ENCODE data around the gene FBP1.
A peak's percentile ranks its signal among the peaks of the same experiment; 100 is the strongest.

FBP1 gene

GRCh38 chr9:94638335-94639060 lies 820 bp downstream of the FBP1 start:
- Histone ChIP-seq H3K36me3 (ENCODE audit: control insufficient read depth in 4 of 4, insufficient read depth in 4 of 4, low read length in 3 of 4) (no peaks in the 10 kb centered on the region), H3K9me3 (ENCODE audit: control extremely low read depth in 1 of 5, control insufficient read depth in 4 of 5, insufficient read depth in 2 of 5, low read depth in 1 of 5, low read length in 4 of 5) (no peaks in the 10 kb centered on the region), H3K4me1 (ENCODE audit: control extremely low read depth in 1 of 4, control insufficient read depth in 4 of 4, insufficient read depth in 4 of 4, low read length in 3 of 4) (peaks cover 0 to 21% (median 19%) of the 10 kb centered on the region in 4 experiments), H3K27ac (ENCODE audit: insufficient read depth in 1 of 2, low read depth in 1 of 2, low read length in 2 of 2, poor library complexity in 1 of 2, severe bottlenecking in 2 of 2) (no peak overlapping the region), H3K4me3 (ENCODE audit: control insufficient read depth in 1 of 7, extremely low read depth in 1 of 7, insufficient read depth in 4 of 7, low read depth in 2 of 7, low read length in 6 of 7) (peak overlapping the region in 6 of 7 experiments; percentile 28 to 80 (median 66)), H3K27me3 (replicated peaks in 2 of 5; ENCODE audit: control insufficient read depth in 4 of 5, insufficient read depth in 5 of 5, low read length in 4 of 5) (peaks cover 0 to 20% (median 14%) of the 10 kb centered on the region in 5 experiments)
- CTCF ChIA-PET, result interaction anchor here (1.1 kb wide), 1 partner anchor 11 kb away, joined by 3 read pairs; no protein-coding TSS in a partner anchor
- POLR2A ChIA-PET, result interaction anchor here (0.7 kb wide), 1 partner anchor 275 kb away, joined by 3 read pairs; no protein-coding TSS in a partner anchor
- WGBS (ENCODE audit: insufficient coverage), result 34% methylated on average over 14 of the region's 17 CpGs
- DNase-seq, result peak in 2 of 3 donors; percentile 30 to 66

- H3K4me1 ChIP-seq (ENCODE audit: control extremely low read depth in 1 of 4, control insufficient read depth in 4 of 4, insufficient read depth in 4 of 4, low read length in 3 of 4), result no peaks in the 10 kb centered on the region
- no peak overlapping the region for H3K27ac ChIP-seq (ENCODE audit: insufficient read depth in 1 of 2, low read depth in 1 of 2, low read length in 2 of 2, poor library complexity in 1 of 2, severe bottlenecking in 2 of 2)
- ChIA-PET POLR2A (no interaction called here), CTCF (no interaction called here)
- no peak overlapping the region for H3K4me3 ChIP-seq (ENCODE audit: control insufficient read depth in 1 of 7, extremely low read depth in 1 of 7, insufficient read depth in 4 of 7, low read depth in 2 of 7, low read length in 6 of 7)
- WGBS (ENCODE audit: insufficient coverage), result 90% methylated on average over 3 of the region's 5 CpGs
- no peaks in the 10 kb centered on the region for H3K9me3 ChIP-seq (ENCODE audit: control extremely low read depth in 1 of 5, control insufficient read depth in 4 of 5, insufficient read depth in 2 of 5, low read depth in 1 of 5, low read length in 4 of 5)
- H3K36me3 ChIP-seq (ENCODE audit: control insufficient read depth in 4 of 4, insufficient read depth in 4 of 4, low read length in 3 of 4), result no peaks in the 10 kb centered on the region
- peaks cover 0 to 8% (median 0%) of the 10 kb centered on the region in 5 experiments for H3K27me3 ChIP-seq (replicated peaks in 2 of 5; ENCODE audit: control insufficient read depth in 4 of 5, insufficient read depth in 5 of 5, low read length in 4 of 5)
- DNase-seq, result no peak
Measured at GRCh38 chr9:94632737-94633136, 6.6 kb downstream of the FBP1 start.

GRCh38 chr9:94631599-94631998 lies 7.7 kb downstream of the FBP1 start:
- ChIA-PET POLR2A (no interaction called here), CTCF (interaction anchor here (1.4 kb wide), 1 partner anchor 14 kb away, joined by 3 read pairs; no protein-coding TSS in a partner anchor)

GRCh38 chr9:94630833-94631232 lies 8.5 kb downstream of the FBP1 start:
- no CpG with 5 or more reads among the region's 5 CpGs for WGBS (ENCODE audit: insufficient coverage)
- Histone ChIP-seq H3K9me3 (ENCODE audit: control extremely low read depth in 1 of 5, control insufficient read depth in 4 of 5, insufficient read depth in 2 of 5, low read depth in 1 of 5, low read length in 4 of 5) (no peaks in the 10 kb centered on the region), H3K36me3 (ENCODE audit: control insufficient read depth in 4 of 4, insufficient read depth in 4 of 4, low read length in 3 of 4) (no peaks in the 10 kb centered on the region), H3K4me3 (ENCODE audit: control insufficient read depth in 1 of 7, extremely low read depth in 1 of 7, insufficient read depth in 4 of 7, low read depth in 2 of 7, low read length in 6 of 7) (no peak overlapping the region), H3K4me1 (ENCODE audit: control extremely low read depth in 1 of 4, control insufficient read depth in 4 of 4, insufficient read depth in 4 of 4, low read length in 3 of 4) (no peaks in the 10 kb centered on the region), H3K27me3 (replicated peaks in 2 of 5; ENCODE audit: control insufficient read depth in 4 of 5, insufficient read depth in 5 of 5, low read length in 4 of 5) (peaks cover 0 to 7% (median 1%) of the 10 kb centered on the region in 5 experiments), H3K27ac (ENCODE audit: insufficient read depth in 1 of 2, low read depth in 1 of 2, low read length in 2 of 2, poor library complexity in 1 of 2, severe bottlenecking in 2 of 2) (no peak overlapping the region)
- CTCF ChIA-PET, result interaction anchor here (1.6 kb wide), 1 partner anchor 19 kb away, joined by 3 read pairs; no protein-coding TSS in a partner anchor
- no peak for DNase-seq
- POLR2A ChIA-PET, result no interaction called here

More at GRCh38 chr9:94631599-94631998, 7.7 kb downstream of the FBP1 start:
- Histone ChIP-seq H3K36me3 (ENCODE audit: control insufficient read depth in 4 of 4, insufficient read depth in 4 of 4, low read length in 3 of 4) (no peaks in the 10 kb centered on the region), H3K4me1 (ENCODE audit: control extremely low read depth in 1 of 4, control insufficient read depth in 4 of 4, insufficient read depth in 4 of 4, low read length in 3 of 4) (no peaks in the 10 kb centered on the region), H3K4me3 (ENCODE audit: control insufficient read depth in 1 of 7, extremely low read depth in 1 of 7, insufficient read depth in 4 of 7, low read depth in 2 of 7, low read length in 6 of 7) (no peak overlapping the region), H3K27me3 (replicated peaks in 2 of 5; ENCODE audit: control insufficient read depth in 4 of 5, insufficient read depth in 5 of 5, low read length in 4 of 5) (peaks cover 0 to 8% (median 0%) of the 10 kb centered on the region in 5 experiments), H3K9me3 (ENCODE audit: control extremely low read depth in 1 of 5, control insufficient read depth in 4 of 5, insufficient read depth in 2 of 5, low read depth in 1 of 5, low read length in 4 of 5) (no peaks in the 10 kb centered on the region), H3K27ac (ENCODE audit: insufficient read depth in 1 of 2, low read depth in 1 of 2, low read length in 2 of 2, poor library complexity in 1 of 2, severe bottlenecking in 2 of 2) (no peak overlapping the region)
- no peak for DNase-seq
- WGBS (ENCODE audit: insufficient coverage), result 100% methylated on average over 3 of the region's 8 CpGs

- peaks cover 0 to 4% (median 1%) of the 10 kb centered on the region in 5 experiments for H3K27me3 ChIP-seq (replicated peaks in 2 of 5; ENCODE audit: control insufficient read depth in 4 of 5, insufficient read depth in 5 of 5, low read length in 4 of 5)
- H3K4me1 ChIP-seq (ENCODE audit: control extremely low read depth in 1 of 4, control insufficient read depth in 4 of 4, insufficient read depth in 4 of 4, low read length in 3 of 4), result no peaks in the 10 kb centered on the region
- no peaks in the 10 kb centered on the region for H3K36me3 ChIP-seq (ENCODE audit: control insufficient read depth in 4 of 4, insufficient read depth in 4 of 4, low read length in 3 of 4)
- H3K27ac ChIP-seq (ENCODE audit: insufficient read depth in 1 of 2, low read depth in 1 of 2, low read length in 2 of 2, poor library complexity in 1 of 2, severe bottlenecking in 2 of 2), result no peak overlapping the region
- H3K9me3 ChIP-seq (ENCODE audit: control extremely low read depth in 1 of 5, control insufficient read depth in 4 of 5, insufficient read depth in 2 of 5, low read depth in 1 of 5, low read length in 4 of 5), result no peaks in the 10 kb centered on the region
- 94% methylated on average over 2 of the region's 3 CpGs for WGBS (ENCODE audit: insufficient coverage)
- no peak overlapping the region for H3K4me3 ChIP-seq (ENCODE audit: control insufficient read depth in 1 of 7, extremely low read depth in 1 of 7, insufficient read depth in 4 of 7, low read depth in 2 of 7, low read length in 6 of 7)
- no peak for DNase-seq
- ChIA-PET POLR2A (no interaction called here), CTCF (interaction anchor here (1.6 kb wide), 1 partner anchor 18 kb away, joined by 3 read pairs; no protein-coding TSS in a partner anchor)
Measured at GRCh38 chr9:94630281-94630680, 9.0 kb downstream of the FBP1 start.

GRCh38 chr9:94627287-94627686 lies 12.0 kb downstream of the FBP1 start:
- POLR2A ChIA-PET, result no interaction called here
- H3K9me3 ChIP-seq (ENCODE audit: control extremely low read depth in 1 of 5, control insufficient read depth in 4 of 5, insufficient read depth in 2 of 5, low read depth in 1 of 5, low read length in 4 of 5), result no peaks in the 10 kb centered on the region
- whole genome bisulfite sequencing (ENCODE audit: insufficient coverage), result 94% methylated on average over 5 of the region's 6 CpGs
- H3K36me3 ChIP-seq (ENCODE audit: control insufficient read depth in 4 of 4, insufficient read depth in 4 of 4, low read length in 3 of 4), result no peaks in the 10 kb centered on the region
- H3K27me3 ChIP-seq (replicated peaks in 2 of 5; ENCODE audit: control insufficient read depth in 4 of 5, insufficient read depth in 5 of 5, low read length in 4 of 5), result peaks cover 0 to 4% (median 0%) of the 10 kb centered on the region in 5 experiments
- no peak overlapping the region for H3K4me3 ChIP-seq (ENCODE audit: control insufficient read depth in 1 of 7, extremely low read depth in 1 of 7, insufficient read depth in 4 of 7, low read depth in 2 of 7, low read length in 6 of 7)
- H3K27ac ChIP-seq (ENCODE audit: insufficient read depth in 1 of 2, low read depth in 1 of 2, low read length in 2 of 2, poor library complexity in 1 of 2, severe bottlenecking in 2 of 2), result no peak overlapping the region
- CTCF ChIA-PET, result interaction anchor here (1.1 to 2.1 kb wide), 2 partner anchors 11 to 22 kb away, joined by 3 to 8 read pairs; no protein-coding TSS in a partner anchor
- H3K4me1 ChIP-seq (ENCODE audit: control extremely low read depth in 1 of 4, control insufficient read depth in 4 of 4, insufficient read depth in 4 of 4, low read length in 3 of 4), result no peaks in the 10 kb centered on the region
- DNase-seq, result no peak

GRCh38 chr9:94625835-94626234 lies 13.5 kb downstream of the FBP1 start:
- Histone ChIP-seq H3K27ac (ENCODE audit: insufficient read depth in 1 of 2, low read depth in 1 of 2, low read length in 2 of 2, poor library complexity in 1 of 2, severe bottlenecking in 2 of 2) (no peak overlapping the region), H3K4me1 (ENCODE audit: control extremely low read depth in 1 of 4, control insufficient read depth in 4 of 4, insufficient read depth in 4 of 4, low read length in 3 of 4) (no peaks in the 10 kb centered on the region), H3K9me3 (ENCODE audit: control extremely low read depth in 1 of 5, control insufficient read depth in 4 of 5, insufficient read depth in 2 of 5, low read depth in 1 of 5, low read length in 4 of 5) (no peaks in the 10 kb centered on the region), H3K36me3 (ENCODE audit: control insufficient read depth in 4 of 4, insufficient read depth in 4 of 4, low read length in 3 of 4) (no peaks in the 10 kb centered on the region), H3K4me3 (ENCODE audit: control insufficient read depth in 1 of 7, extremely low read depth in 1 of 7, insufficient read depth in 4 of 7, low read depth in 2 of 7, low read length in 6 of 7) (no peak overlapping the region), H3K27me3 (replicated peaks in 2 of 5; ENCODE audit: control insufficient read depth in 4 of 5, insufficient read depth in 5 of 5, low read length in 4 of 5) (peaks cover 0 to 1% (median 0%) of the 10 kb centered on the region in 5 experiments)
- peak in 2 of 3 donors; percentile 26 to 55 for DNase-seq
- POLR2A ChIA-PET, result interaction anchor here (0.7 kb wide), 1 partner anchor 1511 kb away, joined by 3 read pairs; no protein-coding TSS in a partner anchor
- CTCF ChIA-PET, result interaction anchor here (2.1 kb wide), 1 partner anchor 21 kb away, joined by 8 read pairs; no protein-coding TSS in a partner anchor
- WGBS (ENCODE audit: insufficient coverage), result 60% methylated on average over 10 of the region's 12 CpGs
